Testis (tissue), 3 donors: ENCODE measurements around the gene MPPE1. TPM values are rescaled to one million over a fixed set of nuclear protein-coding genes. Genes with fewer than 3 reads are reported as not detected.

ENCODE experiments used
- DNase-seq: peaks from one replicate; pipeline ENCODE4 v3.0.0-alpha.2; 2019
- H3K27ac ChIP-seq, 2 donors: fragments of 200-600 bp; sonication (generic); one replicate each; pipeline ENCODE4 v1.5.1; 2019
- H3K27me3 ChIP-seq: fragments of 200-600 bp; sonication (generic); one replicate; pipeline ENCODE4 v1.5.1; 2019
- H3K36me3 ChIP-seq: fragments of 200-600 bp; sonication (generic); one replicate; pipeline ENCODE4 v1.5.1; 2017; ENCODE audit warnings: low read depth; ENCODE audit errors: missing control alignments
- H3K4me1 ChIP-seq: fragments of 200-600 bp; sonication (generic); one replicate; pipeline ENCODE4 v1.5.1; 2019
- H3K4me3 ChIP-seq, 2 donors: fragments of 200-600 bp; sonication (generic); one replicate each; pipeline ENCODE4 v1.5.1; 2017 to 2019
- H3K9me3 ChIP-seq: fragments of 200-600 bp; sonication (generic); one replicate; pipeline ENCODE4 v1.5.1; 2017
- CTCF ChIP-seq, 3 experiments: fragments of 450-650 bp in 2 of 3; fragments of 200-600 bp in 1 of 3; sonication (generic) in 1 of 3; IDR thresholded peaks; one replicate each; pipeline ENCODE4 v1.5.1; 2016 to 2019; ENCODE audit warnings: antibody characterized with exemption in 3 of 3, mild to moderate bottlenecking in 2 of 3, moderate library complexity in 1 of 3
- POLR2A ChIP-seq: fragments of 450-650 bp; IDR thresholded peaks from one replicate; pipeline ENCODE4 v1.6.1; 2017; ENCODE audit warnings: antibody characterized with exemption, mild to moderate bottlenecking, moderate library complexity
- WGBS, 2 donors: methylation state at CpG; one replicate each; pipeline ENCODE4 v1.1.5; 2018; 5-methylcytosine and 5-hydroxymethylcytosine counted together
- intact Hi-C: fragments of 100-400 bp; cut with DNase I; formaldehyde crosslinking; loops from one replicate; pipeline ENCODE4 v1.15.1; 2023; ENCODE audit warnings: low total_unique reads
- polyA plus RNA-seq: library from polyadenylated mRNA; stranded (reverse); fragments of 350-450 nt; fragmentation: Illumina TruSeq; extraction: RNeasy Lipid Tissue Mini Kit (QIAGEN cat#74804); gene quantifications from one replicate; pipeline ENCODE4 v1.2.3, GENCODE V29; 2014; ENCODE audit warnings: low read depth, low replicate concordance; ENCODE audit not compliant: insufficient read depth
- total RNA-seq, 2 donors: library from RNA; depleted of rRNA; stranded (reverse); fragments of >200 nt; gene quantifications; one replicate each; pipeline ENCODE4 v1.2.3, GENCODE V29; 2016

MPPE1 gene
- total and polyA plus RNA-seq, 3 donors from 2014 or later: 28.3 to 37.5 (median 32.8) TPM

DNA sequence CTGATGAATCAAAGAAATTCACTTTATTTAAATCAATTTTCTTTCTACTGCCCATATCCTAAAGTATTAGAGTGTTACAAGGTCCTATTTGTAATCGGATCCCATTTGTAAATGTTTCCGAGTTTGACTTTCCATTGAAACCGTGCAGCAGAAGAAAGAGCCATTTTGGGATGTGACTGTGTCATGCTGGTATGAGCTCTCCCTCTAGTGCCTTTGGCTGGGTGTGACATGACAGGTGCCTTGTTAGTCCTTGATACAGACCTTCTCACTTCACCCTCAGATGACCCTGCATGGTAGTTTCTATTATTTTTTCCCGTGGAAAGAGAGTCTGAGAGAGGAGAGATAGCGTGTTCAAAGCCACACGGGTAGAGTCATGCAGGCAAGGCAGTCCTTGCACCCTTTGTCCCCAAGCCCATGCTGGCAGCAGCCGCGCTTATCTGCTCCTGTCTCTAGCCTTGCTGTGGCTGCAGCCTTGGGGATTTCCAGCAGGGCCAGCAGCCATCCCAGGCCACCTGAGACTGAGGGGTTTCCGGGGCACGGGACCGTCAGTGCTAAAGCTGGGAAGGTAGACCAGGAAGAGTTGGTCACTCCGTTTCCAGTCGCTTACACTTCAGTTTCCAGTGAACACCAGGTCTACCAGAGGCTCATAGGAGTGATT, 35.5 kb downstream of the MPPE1 start:
- intact Hi-C loops: no loop called here
- Histone ChIP-seq H3K27ac (no peak overlapping the region), H3K4me3 (no peak overlapping the region)

GRCh38 chr18:11871501-11871900, 36.6 kb downstream of the MPPE1 start:
- intact Hi-C loops: no loop called here
- H3K36me3 ChIP-seq: no peaks in the 10 kb centered on the region
- H3K4me1 ChIP-seq: peaks cover 2% of the 10 kb centered on the region
- H3K9me3 ChIP-seq: no peaks in the 10 kb centered on the region
- H3K4me3 ChIP-seq: no peak overlapping the region
- TF ChIP-seq POLR2A: no peak
- TF ChIP-seq CTCF (IDR thresholded peaks at IDR 0.05): no peak
- no peaks in the 10 kb centered on the region for H3K27me3 ChIP-seq
- DNase-seq: no peak
- 73 to 80% methylated on average over 5 of the region's 5 CpGs for whole genome bisulfite sequencing, 2 donors
- no peak overlapping the region for H3K27ac ChIP-seq

More for the DNA sequence above, 35.5 kb downstream of the MPPE1 start:
- H3K4me1 ChIP-seq: peaks cover 2% of the 10 kb centered on the region
- H3K27me3 ChIP-seq: no peaks in the 10 kb centered on the region
- H3K9me3 ChIP-seq: no peaks in the 10 kb centered on the region
- TF ChIP-seq CTCF (IDR thresholded peaks at IDR 0.05): no peak
- TF ChIP-seq POLR2A: no peak
- peak; percentile 57 for DNase-seq
- no peaks in the 10 kb centered on the region for H3K36me3 ChIP-seq
- WGBS, 2 donors: 66 to 67% methylated on average over 13 of the region's 13 CpGs

DNA sequence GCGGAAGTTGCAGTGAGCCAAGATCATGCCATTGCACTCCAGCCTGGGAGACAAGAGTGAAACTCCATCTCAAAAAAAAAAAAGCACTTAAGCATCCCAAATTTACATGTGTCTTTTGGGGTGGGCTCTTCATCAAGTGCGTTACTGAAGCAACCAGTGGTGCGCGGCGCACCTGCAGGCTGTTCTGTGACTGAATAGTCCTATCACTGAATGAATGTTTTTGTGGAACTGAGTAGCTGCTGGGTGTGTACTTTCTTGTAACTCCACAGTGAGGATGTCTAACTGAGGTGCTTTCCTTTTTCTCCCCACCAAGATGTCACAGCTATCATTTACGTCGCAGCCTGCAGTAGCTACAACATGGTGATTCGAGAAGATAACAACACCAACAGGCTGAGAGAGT, 39.9 kb downstream of the MPPE1 start:
- DNase-seq: no peak
- no peak for TF ChIP-seq POLR2A
- TF ChIP-seq CTCF (IDR thresholded peaks at IDR 0.05): no peak
- Histone ChIP-seq H3K27me3 (no peaks in the 10 kb centered on the region), H3K4me3 (no peak overlapping the region), H3K4me1 (peaks cover 2% of the 10 kb centered on the region), H3K36me3 (no peaks in the 10 kb centered on the region), H3K9me3 (no peaks in the 10 kb centered on the region), H3K27ac (no peak overlapping the region)
- intact Hi-C loops: no loop called here
- WGBS, 2 donors: 94 to 95% methylated on average over 8 of the region's 8 CpGs

DNA sequence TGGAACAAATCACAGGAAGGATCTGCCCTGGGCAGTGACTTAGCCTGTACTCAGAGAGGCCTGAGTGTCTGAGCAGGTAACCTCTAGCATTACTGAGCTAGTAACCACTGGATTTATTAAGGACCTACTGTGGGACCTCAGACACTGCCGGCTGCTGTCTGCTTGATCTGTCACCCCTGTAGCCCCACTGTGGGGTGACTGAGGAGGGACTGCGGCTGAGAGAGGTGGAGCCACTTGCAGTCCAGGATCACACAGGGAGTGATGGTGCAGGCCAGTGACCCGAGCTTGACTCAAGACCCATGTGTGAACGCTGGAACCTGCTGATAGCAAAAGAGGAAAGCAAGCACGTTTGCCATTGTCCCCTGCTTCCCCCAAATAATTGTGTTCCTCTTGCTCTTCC, 41.4 kb downstream of the MPPE1 start:
- Histone ChIP-seq H3K36me3 (no peaks in the 10 kb centered on the region), H3K4me1 (no peaks in the 10 kb centered on the region), H3K27ac (no peak overlapping the region), H3K9me3 (no peaks in the 10 kb centered on the region), H3K4me3 (no peak overlapping the region), H3K27me3 (no peaks in the 10 kb centered on the region)
- 78 to 84% methylated on average over 4 to 5 of the region's 5 CpGs for WGBS, 2 donors
- intact Hi-C loops: no loop called here
- no peak for DNase-seq
- no peak for TF ChIP-seq POLR2A
- TF ChIP-seq CTCF (IDR thresholded peaks at IDR 0.05): no peak

- no peak for TF ChIP-seq POLR2A
- no peak for TF ChIP-seq CTCF (IDR thresholded peaks at IDR 0.05)
- intact Hi-C loops: no loop called here
Measured at GRCh38 chr18:11866329-11866728, 41.8 kb downstream of the MPPE1 start.

More at GRCh38 chr18:11866329-11866728, 41.8 kb downstream of the MPPE1 start:
- H3K4me1 ChIP-seq: no peaks in the 10 kb centered on the region
- no peaks in the 10 kb centered on the region for H3K27me3 ChIP-seq
- no peaks in the 10 kb centered on the region for H3K36me3 ChIP-seq
- DNase-seq: no peak
- no peaks in the 10 kb centered on the region for H3K9me3 ChIP-seq
- no peak overlapping the region for H3K4me3 ChIP-seq
- no peak overlapping the region for H3K27ac ChIP-seq
- WGBS, 2 donors: 83 to 90% methylated on average over 10 of the region's 10 CpGs
